HG03095 (cell line): ENCODE data around the gene ALDH1L2.

Experiments
- ATAC-seq: cut with Tn5 transposase; IDR thresholded peaks from one replicate; pipeline ENCODE4 v1.9.1; 2021; ENCODE audit warnings: moderate library complexity; ENCODE audit not compliant: unreplicated experiment

ALDH1L2 gene

GRCh38 chr12:105036937-105037649, 47.2 kb downstream of the ALDH1L2 start:
- ATAC-seq = no peak

- ATAC-seq = no peak
Observed at GRCh38 chr12:105033851-105034250, 50.4 kb downstream of the ALDH1L2 start.

- no peak for ATAC-seq
Observed at GRCh38 chr12:105032703-105033357, 51.4 kb downstream of the ALDH1L2 start.

GRCh38 chr12:105030820-105031807, 53.1 kb downstream of the ALDH1L2 start:
- peak; percentile 83 for ATAC-seq

- no peak for ATAC-seq
Observed at GRCh38 chr12:105026411-105026810, 57.8 kb downstream of the ALDH1L2 start.

GRCh38 chr12:105025890-105026289, 58.4 kb downstream of the ALDH1L2 start:
- no peak for ATAC-seq

- ATAC-seq = no peak
Observed at GRCh38 chr12:105024928-105025327, 59.3 kb downstream of the ALDH1L2 start.

- no peak for ATAC-seq
Observed at GRCh38 chr12:105020241-105020962, 63.9 kb downstream of the ALDH1L2 start.

GRCh38 chr12:105018776-105019175, 65.5 kb downstream of the ALDH1L2 start:
- no peak for ATAC-seq

GRCh38 chr12:105018012-105018411, 66.2 kb downstream of the ALDH1L2 start:
- ATAC-seq = no peak

GRCh38 chr12:105015543-105015942, 68.7 kb downstream of the ALDH1L2 start:
- no peak for ATAC-seq

- ATAC-seq = no peak
Observed at GRCh38 chr12:105014603-105015002, 69.7 kb downstream of the ALDH1L2 start.

GRCh38 chr12:105013892-105014291, 70.4 kb downstream of the ALDH1L2 start:
- no peak for ATAC-seq

GRCh38 chr12:105001476-105001875, 82.8 kb downstream of the ALDH1L2 start:
- no peak for ATAC-seq

GRCh38 chr12:104999347-104999685, 84.9 kb downstream of the ALDH1L2 start:
- no peak for ATAC-seq

GRCh38 chr12:104998423-104999346, 85.6 kb downstream of the ALDH1L2 start:
- ATAC-seq = no peak

- ATAC-seq = no peak
Observed at GRCh38 chr12:104997541-104997940, 86.7 kb downstream of the ALDH1L2 start.

GRCh38 chr12:104994336-104994735, 89.9 kb downstream of the ALDH1L2 start:
- no peak for ATAC-seq

- ATAC-seq = no peak
Observed at GRCh38 chr12:104991565-104992128, 92.6 kb downstream of the ALDH1L2 start.
